ENCODE data around the gene IGSF21. TPM values are rescaled to one million over a fixed set of nuclear protein-coding genes. Genes with fewer than 3 reads are reported as not detected.

The IGSF21 gene
- polyA plus RNA-seq, 1 of the 3 experiments (the other 2 are of a cell fraction), result not detected

- Histone ChIP-seq H3K36me3 (replicated peaks in 1 of 2; ENCODE audit: control insufficient read depth in 1 of 2, insufficient read depth in 2 of 2, low read length in 1 of 2) (no peaks in the 10 kb centered on the region), H3K9me3 (no peaks in the 10 kb centered on the region), H2AFZ (ENCODE audit: low read depth) (no peak overlapping the region), H3K4me2 (no peak overlapping the region), H3K27me3 (ENCODE audit: insufficient read depth) (no peaks in the 10 kb centered on the region), H4K20me1 (ENCODE audit: insufficient read depth) (no peaks in the 10 kb centered on the region), H3K4me3 (ENCODE audit: low read depth in 2 of 2, low read length in 1 of 2) (no peak overlapping the region), H3K4me1 (ENCODE audit: control insufficient read depth in 1 of 2, insufficient read depth in 2 of 2, low read depth in 1 of 2, low read length in 1 of 2) (no peaks in the 10 kb centered on the region), H3K27ac (ENCODE audit: low read depth in 2 of 2, low read length in 1 of 2) (no peak overlapping the region), H3K9me2 (no peaks in the 10 kb centered on the region), H3F3A (replicated peaks; ENCODE audit: insufficient read depth) (no peaks in the 10 kb centered on the region), H3K9ac (no peak overlapping the region), H3K79me2 (ENCODE audit: insufficient read depth) (no peaks in the 10 kb centered on the region)
- DNase-seq, result no peak
- WGBS (ENCODE audit: low lambda C conversion rate), result 62% methylated on average over 5 of the region's 5 CpGs
- TF ChIP-seq POLR2AphosphoS5 (IDR thresholded peaks at IDR 0.05; ENCODE audit: low read depth, low read length), result no peak
- no peak for TF ChIP-seq TAF1 (IDR thresholded peaks at IDR 0.05; ENCODE audit: borderline replicate concordance, low read depth, low read length)
- TF ChIP-seq SMC3 (IDR thresholded peaks at IDR 0.05; ENCODE audit: low read depth, low read length), result no peak
- TF ChIP-seq JUND (IDR thresholded peaks at IDR 0.05), result no peak
- no peak for TF ChIP-seq RXRA (IDR thresholded peaks at IDR 0.05; ENCODE audit: borderline replicate concordance, low read depth)
- TF ChIP-seq RAD21 (IDR thresholded peaks at IDR 0.05; ENCODE audit: low read length), result no peak
- no peak for TF ChIP-seq YY1 (IDR thresholded peaks at IDR 0.05; ENCODE audit: low read depth)
- TF ChIP-seq EP300 (IDR thresholded peaks at IDR 0.05; ENCODE audit: borderline replicate concordance in 1 of 2, low read depth in 1 of 2, low read length in 1 of 2), result no peak
- TF ChIP-seq SIN3A (IDR thresholded peaks at IDR 0.05; ENCODE audit: borderline replicate concordance, low read depth, low read length), result no peak
- TF ChIP-seq, protein P1, sequence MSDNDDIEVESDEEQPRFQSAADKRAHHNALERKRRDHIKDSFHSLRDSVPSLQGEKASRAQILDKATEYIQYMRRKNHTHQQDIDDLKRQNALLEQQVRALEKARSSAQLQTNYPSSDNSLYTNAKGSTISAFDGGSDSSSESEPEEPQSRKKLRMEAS (IDR thresholded peaks at IDR 0.05; ENCODE audit: low read depth), result no peak
- TF ChIP-seq RCOR1 (IDR thresholded peaks at IDR 0.05; ENCODE audit: low read length), result no peak
- TF ChIP-seq, protein P2, sequence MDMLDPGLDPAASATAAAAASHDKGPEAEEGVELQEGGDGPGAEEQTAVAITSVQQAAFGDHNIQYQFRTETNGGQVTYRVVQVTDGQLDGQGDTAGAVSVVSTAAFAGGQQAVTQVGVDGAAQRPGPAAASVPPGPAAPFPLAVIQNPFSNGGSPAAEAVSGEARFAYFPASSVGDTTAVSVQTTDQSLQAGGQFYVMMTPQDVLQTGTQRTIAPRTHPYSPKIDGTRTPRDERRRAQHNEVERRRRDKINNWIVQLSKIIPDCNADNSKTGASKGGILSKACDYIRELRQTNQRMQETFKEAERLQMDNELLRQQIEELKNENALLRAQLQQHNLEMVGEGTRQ (IDR thresholded peaks at IDR 0.05; ENCODE audit: borderline replicate concordance, low read depth, low read length), result no peak
- ChIA-PET CTCF (interaction anchor here (0.8 to 1.5 kb wide), 3 partner anchors 10 to 211 kb away, joined by 4 to 5 read pairs (median 4); no protein-coding TSS in a partner anchor), POLR2A (no interaction called here)
Observed at GRCh38 chr1:18386591-18386990, 279.0 kb downstream of the IGSF21 start.

GRCh38 chr1:18387307-18387706 lies 279.7 kb downstream of the IGSF21 start:
- Histone ChIP-seq H3K9me2 (no peaks in the 10 kb centered on the region), H3K4me1 (ENCODE audit: control insufficient read depth in 1 of 2, insufficient read depth in 2 of 2, low read depth in 1 of 2, low read length in 1 of 2) (no peaks in the 10 kb centered on the region), H2AFZ (ENCODE audit: low read depth) (no peak overlapping the region), H3K9me3 (no peaks in the 10 kb centered on the region), H4K20me1 (ENCODE audit: insufficient read depth) (no peaks in the 10 kb centered on the region), H3K27ac (ENCODE audit: low read depth in 2 of 2, low read length in 1 of 2) (no peak overlapping the region), H3F3A (replicated peaks; ENCODE audit: insufficient read depth) (no peaks in the 10 kb centered on the region), H3K4me3 (ENCODE audit: low read depth in 2 of 2, low read length in 1 of 2) (no peak overlapping the region), H3K79me2 (ENCODE audit: insufficient read depth) (no peaks in the 10 kb centered on the region), H3K9ac (no peak overlapping the region), H3K27me3 (ENCODE audit: insufficient read depth) (no peaks in the 10 kb centered on the region), H3K36me3 (replicated peaks in 1 of 2; ENCODE audit: control insufficient read depth in 1 of 2, insufficient read depth in 2 of 2, low read length in 1 of 2) (no peaks in the 10 kb centered on the region), H3K4me2 (no peak overlapping the region)
- TF ChIP-seq, protein P3, sequence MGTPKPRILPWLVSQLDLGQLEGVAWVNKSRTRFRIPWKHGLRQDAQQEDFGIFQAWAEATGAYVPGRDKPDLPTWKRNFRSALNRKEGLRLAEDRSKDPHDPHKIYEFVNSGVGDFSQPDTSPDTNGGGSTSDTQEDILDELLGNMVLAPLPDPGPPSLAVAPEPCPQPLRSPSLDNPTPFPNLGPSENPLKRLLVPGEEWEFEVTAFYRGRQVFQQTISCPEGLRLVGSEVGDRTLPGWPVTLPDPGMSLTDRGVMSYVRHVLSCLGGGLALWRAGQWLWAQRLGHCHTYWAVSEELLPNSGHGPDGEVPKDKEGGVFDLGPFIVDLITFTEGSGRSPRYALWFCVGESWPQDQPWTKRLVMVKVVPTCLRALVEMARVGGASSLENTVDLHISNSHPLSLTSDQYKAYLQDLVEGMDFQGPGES (IDR thresholded peaks at IDR 0.05; ENCODE audit: low read depth, low read length), result no peak
- TF ChIP-seq JUND (IDR thresholded peaks at IDR 0.05), result no peak
- no peak for TF ChIP-seq RFX5 (IDR thresholded peaks at IDR 0.05; ENCODE audit: low read length)
- TF ChIP-seq EZH2phosphoT487 (IDR thresholded peaks at IDR 0.05; ENCODE audit: borderline replicate concordance, low read depth), result no peak
- TF ChIP-seq TAF1 (IDR thresholded peaks at IDR 0.05; ENCODE audit: borderline replicate concordance, low read depth, low read length), result no peak
- TF ChIP-seq RCOR1 (IDR thresholded peaks at IDR 0.05; ENCODE audit: low read length), result no peak
- TF ChIP-seq, protein P4, sequence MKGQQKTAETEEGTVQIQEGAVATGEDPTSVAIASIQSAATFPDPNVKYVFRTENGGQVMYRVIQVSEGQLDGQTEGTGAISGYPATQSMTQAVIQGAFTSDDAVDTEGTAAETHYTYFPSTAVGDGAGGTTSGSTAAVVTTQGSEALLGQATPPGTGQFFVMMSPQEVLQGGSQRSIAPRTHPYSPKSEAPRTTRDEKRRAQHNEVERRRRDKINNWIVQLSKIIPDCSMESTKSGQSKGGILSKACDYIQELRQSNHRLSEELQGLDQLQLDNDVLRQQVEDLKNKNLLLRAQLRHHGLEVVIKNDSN (IDR thresholded peaks at IDR 0.05; ENCODE audit: borderline replicate concordance, low read depth), result no peak
- TF ChIP-seq, protein P5, sequence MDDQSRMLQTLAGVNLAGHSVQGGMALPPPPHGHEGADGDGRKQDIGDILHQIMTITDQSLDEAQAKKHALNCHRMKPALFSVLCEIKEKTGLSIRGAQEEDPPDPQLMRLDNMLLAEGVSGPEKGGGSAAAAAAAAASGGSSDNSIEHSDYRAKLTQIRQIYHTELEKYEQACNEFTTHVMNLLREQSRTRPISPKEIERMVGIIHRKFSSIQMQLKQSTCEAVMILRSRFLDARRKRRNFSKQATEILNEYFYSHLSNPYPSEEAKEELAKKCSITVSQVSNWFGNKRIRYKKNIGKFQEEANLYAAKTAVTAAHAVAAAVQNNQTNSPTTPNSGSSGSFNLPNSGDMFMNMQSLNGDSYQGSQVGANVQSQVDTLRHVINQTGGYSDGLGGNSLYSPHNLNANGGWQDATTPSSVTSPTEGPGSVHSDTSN (IDR thresholded peaks at IDR 0.05), result no peak
- 37% methylated on average over 6 of the region's 6 CpGs for WGBS (ENCODE audit: low lambda C conversion rate)
- ChIA-PET POLR2A (no interaction called here), CTCF (interaction anchor here (1.2 kb wide), 1 partner anchor 10 kb away, joined by 5 read pairs; no protein-coding TSS in a partner anchor)
- DNase-seq, result no peak
